DMS 273 (cell line): Measurements from ENCODE around the gene TMEM190.
"Not testable (repeated sequence)": the region's sequence is repeated elsewhere in the genome, so short reads cannot be mapped to it uniquely, and the experiment has no call there.

Source experiments
- DNase-seq: peaks from one replicate; lab custom pipeline; 2025; ENCODE audit not compliant: unreplicated experiment; lab: John Stamatoyannopoulos, UW

TMEM190 gene

GRCh38 chr19:55389386-55390317 is 13.0 kb downstream of the TMEM190 start:
- no peak for DNase-seq

- DNase-seq = peak; percentile 63
Observed at GRCh38 chr19:55390461-55390880, 13.8 kb downstream of the TMEM190 start.

GRCh38 chr19:55391191-55391670 is 14.6 kb downstream of the TMEM190 start:
- DNase-seq = peak; percentile 59

GRCh38 chr19:55391702-55392615 is 15.3 kb downstream of the TMEM190 start:
- DNase-seq = peak; percentile 59

- DNase-seq = no peak
Observed at GRCh38 chr19:55392820-55393761, 16.5 kb downstream of the TMEM190 start.

GRCh38 chr19:55398200-55398925 is 21.7 kb downstream of the TMEM190 start:
- no peak for DNase-seq

- no peak for DNase-seq
Observed at GRCh38 chr19:55400281-55401087, 23.9 kb downstream of the TMEM190 start.

GRCh38 chr19:55401390-55401789 is 24.8 kb downstream of the TMEM190 start:
- not testable (repeated sequence) for DNase-seq

GRCh38 chr19:55402509-55402908 is 25.9 kb downstream of the TMEM190 start:
- DNase-seq = no peak

GRCh38 chr19:55405638-55406037 is 29.0 kb downstream of the TMEM190 start:
- no peak for DNase-seq

GRCh38 chr19:55406091-55406825 is 29.6 kb downstream of the TMEM190 start:
- no peak for DNase-seq

GRCh38 chr19:55406826-55407549 is 30.4 kb downstream of the TMEM190 start:
- DNase-seq = peak; percentile 58

GRCh38 chr19:55407550-55407799 is 30.8 kb downstream of the TMEM190 start, which contains the start of gene UBE2S:
Gene UBE2S (minus strand): TSS chr19:55407788. CDS start chr19:55407589, 199 bp downstream.
- not testable (repeated sequence) for DNase-seq

- peak; percentile 100 for DNase-seq
Observed at GRCh38 chr19:55407800-55408532, 31.3 kb downstream of the TMEM190 start.

GRCh38 chr19:55408533-55408872 is 31.9 kb downstream of the TMEM190 start:
- no peak for DNase-seq

- not testable (repeated sequence) for DNase-seq
Observed at GRCh38 chr19:55409179-55409578, 32.6 kb downstream of the TMEM190 start.

GRCh38 chr19:55410168-55410567 is 33.5 kb downstream of the TMEM190 start:
- no peak for DNase-seq
